Stomach smooth muscle (tissue), 2 donors: ENCODE data around the gene STEAP1.
"Not testable (repeated sequence)": the region's sequence is repeated elsewhere in the genome, so short reads cannot be mapped to it uniquely, and the experiment has no call there.

Source experiments
- H3K27ac ChIP-seq: one replicate; pipeline ENCODE4 v1.7.0; 2013; ENCODE audit warnings: mild to moderate bottlenecking, low read length, inconsistent platforms
- H3K27me3 ChIP-seq, 2 donors: one replicate each; pipeline ENCODE4 v1.7.0; 2013; ENCODE audit warnings: low read length in 2 of 2; ENCODE audit not compliant: insufficient read depth in 2 of 2, control insufficient read depth in 1 of 2
- H3K36me3 ChIP-seq, 2 donors: one replicate each; pipeline ENCODE4 v1.7.0; 2013; ENCODE audit warnings: low read length in 2 of 2; ENCODE audit not compliant: control insufficient read depth in 2 of 2, insufficient read depth in 2 of 2
- H3K4me1 ChIP-seq: one replicate; pipeline ENCODE4 v1.7.0; 2013; ENCODE audit warnings: low read length; ENCODE audit not compliant: control insufficient read depth, insufficient read depth
- H3K4me3 ChIP-seq, 2 donors: one replicate each; pipeline ENCODE4 v1.7.0; 2013; ENCODE audit warnings: low read length in 2 of 2
- H3K9ac ChIP-seq, 2 donors: one replicate each; pipeline ENCODE4 v1.7.0; 2013; ENCODE audit warnings: low read length in 2 of 2, mild to moderate bottlenecking in 1 of 2
- H3K9me3 ChIP-seq, 2 donors: one replicate each; pipeline ENCODE4 v1.7.0; 2013; ENCODE audit warnings: low read length in 2 of 2; ENCODE audit not compliant: control insufficient read depth in 2 of 2
- donor health status: healthy.
- donor health status: Pancreatic carcinoma.

The STEAP1 gene

GRCh38 chr7:90155206-90155605, 937 bp downstream of the STEAP1 start:
- H3K9me3 ChIP-seq, result no peaks in the 10 kb centered on the region
- no peak overlapping the region for H3K4me3 ChIP-seq
- H3K4me1 ChIP-seq, result peaks cover 4% of the 10 kb centered on the region
- no peaks in the 10 kb centered on the region for H3K27me3 ChIP-seq
- no peak overlapping the region for H3K9ac ChIP-seq
- no peaks in the 10 kb centered on the region for H3K36me3 ChIP-seq
- H3K27ac ChIP-seq, result no peak overlapping the region

- H3K27ac ChIP-seq, H3K27me3 ChIP-seq, H3K4me3 ChIP-seq, H3K4me1 ChIP-seq, H3K9me3 ChIP-seq, H3K36me3 ChIP-seq, H3K9ac ChIP-seq: not testable (repeated sequence)
These were observed 3.1 kb downstream of the STEAP1 start for GRCh38 chr7:90157331-90157730.

GRCh38 chr7:90157761-90158350, 3.6 kb downstream of the STEAP1 start:
- H3K9me3 ChIP-seq, H3K27ac ChIP-seq, H3K27me3 ChIP-seq, H3K9ac ChIP-seq, H3K36me3 ChIP-seq, H3K4me3 ChIP-seq, H3K4me1 ChIP-seq: not testable (repeated sequence)

GRCh38 chr7:90163534-90163933, 9.3 kb downstream of the STEAP1 start:
- Histone ChIP-seq H3K27ac (no peak overlapping the region), H3K4me3 (no peak overlapping the region), H3K4me1 (no peaks in the 10 kb centered on the region), H3K9me3 (no peaks in the 10 kb centered on the region), H3K27me3 (no peaks in the 10 kb centered on the region), H3K9ac (no peak overlapping the region), H3K36me3 (no peaks in the 10 kb centered on the region)

- H3K27ac ChIP-seq, result no peak overlapping the region
- H3K27me3 ChIP-seq, result no peaks in the 10 kb centered on the region
- no peaks in the 10 kb centered on the region for H3K4me1 ChIP-seq
- H3K9me3 ChIP-seq, result no peaks in the 10 kb centered on the region
- H3K4me3 ChIP-seq, result no peak overlapping the region
- H3K36me3 ChIP-seq, result no peaks in the 10 kb centered on the region
- no peak overlapping the region for H3K9ac ChIP-seq
These were observed 11.5 kb downstream of the STEAP1 start for GRCh38 chr7:90165724-90166123.

GRCh38 chr7:90166153-90166552, 11.9 kb downstream of the STEAP1 start:
- no peak overlapping the region for H3K9ac ChIP-seq
- H3K36me3 ChIP-seq, result no peaks in the 10 kb centered on the region
- H3K27ac ChIP-seq, result no peak overlapping the region
- H3K27me3 ChIP-seq, result no peaks in the 10 kb centered on the region
- no peak overlapping the region for H3K4me3 ChIP-seq
- no peaks in the 10 kb centered on the region for H3K4me1 ChIP-seq
- H3K9me3 ChIP-seq, result no peaks in the 10 kb centered on the region

GRCh38 chr7:90167361-90167760, 13.1 kb downstream of the STEAP1 start:
- H3K4me1 ChIP-seq, result no peaks in the 10 kb centered on the region
- no peak overlapping the region for H3K9ac ChIP-seq
- H3K27ac ChIP-seq, result no peak overlapping the region
- H3K36me3 ChIP-seq, result no peaks in the 10 kb centered on the region
- no peak overlapping the region for H3K4me3 ChIP-seq
- H3K9me3 ChIP-seq, result no peaks in the 10 kb centered on the region
- H3K27me3 ChIP-seq, result no peaks in the 10 kb centered on the region

- no peaks in the 10 kb centered on the region for H3K4me1 ChIP-seq
These were observed 15.6 kb downstream of the STEAP1 start for GRCh38 chr7:90169891-90170290.

GRCh38 chr7:90172121-90172520, 17.9 kb downstream of the STEAP1 start:
- H3K4me1 ChIP-seq, result no peaks in the 10 kb centered on the region
- no peaks in the 10 kb centered on the region for H3K36me3 ChIP-seq
- no peaks in the 10 kb centered on the region for H3K9me3 ChIP-seq
- H3K27ac ChIP-seq, result no peak overlapping the region
- no peak overlapping the region for H3K4me3 ChIP-seq
- no peak overlapping the region for H3K9ac ChIP-seq
- no peaks in the 10 kb centered on the region for H3K27me3 ChIP-seq

More at GRCh38 chr7:90169891-90170290, 15.6 kb downstream of the STEAP1 start:
- Histone ChIP-seq H3K9me3 (no peaks in the 10 kb centered on the region), H3K4me3 (no peak overlapping the region), H3K36me3 (no peaks in the 10 kb centered on the region), H3K9ac (no peak overlapping the region), H3K27ac (no peak overlapping the region), H3K27me3 (no peaks in the 10 kb centered on the region)

- no peaks in the 10 kb centered on the region for H3K27me3 ChIP-seq
- no peak overlapping the region for H3K9ac ChIP-seq
- H3K36me3 ChIP-seq, result no peaks in the 10 kb centered on the region
- no peak overlapping the region for H3K27ac ChIP-seq
- H3K9me3 ChIP-seq, result no peaks in the 10 kb centered on the region
- H3K4me1 ChIP-seq, result no peaks in the 10 kb centered on the region
- H3K4me3 ChIP-seq, result no peak overlapping the region
These were observed 18.4 kb downstream of the STEAP1 start for GRCh38 chr7:90172624-90173023.

- no peaks in the 10 kb centered on the region for H3K27me3 ChIP-seq
- H3K9ac ChIP-seq, result no peak overlapping the region
- no peak overlapping the region for H3K27ac ChIP-seq
- no peaks in the 10 kb centered on the region for H3K9me3 ChIP-seq
- H3K4me3 ChIP-seq, result no peak overlapping the region
- H3K36me3 ChIP-seq, result no peaks in the 10 kb centered on the region
- no peaks in the 10 kb centered on the region for H3K4me1 ChIP-seq
These were observed 19.0 kb downstream of the STEAP1 start for GRCh38 chr7:90173127-90173844.
